Endothelial cell (in vitro differentiated cells): ENCODE measurements around the gene NAV3. TPM values are rescaled to one million over a fixed set of nuclear protein-coding genes. Genes with fewer than 3 reads are reported as not detected.

Experiments
- DNase-seq: peaks from one replicate; pipeline ENCODE4 v3.0.0; 2021; ENCODE audit warnings: low spot score
- H3K27ac Mint-ChIP-seq: one replicate; pipeline ENCODE4 v1.8.0; 2021; ENCODE audit warnings: mixed read lengths, inconsistent platforms; ENCODE audit not compliant: unreplicated experiment
- H3K27me3 Mint-ChIP-seq: one replicate; pipeline ENCODE4 v1.8.0; 2021; ENCODE audit warnings: mild to moderate bottlenecking, moderate library complexity, mixed read lengths, inconsistent platforms; ENCODE audit not compliant: unreplicated experiment
- H3K36me3 Mint-ChIP-seq: one replicate; pipeline ENCODE4 v1.8.0; 2021; ENCODE audit warnings: mild to moderate bottlenecking, low read depth, mixed read lengths, inconsistent platforms; ENCODE audit not compliant: unreplicated experiment
- H3K4me1 Mint-ChIP-seq: one replicate; pipeline ENCODE4 v1.8.0; 2021; ENCODE audit warnings: mild to moderate bottlenecking, mixed read lengths, inconsistent platforms; ENCODE audit not compliant: unreplicated experiment
- H3K4me3 Mint-ChIP-seq: one replicate; pipeline ENCODE4 v1.8.0; 2021; ENCODE audit warnings: mild to moderate bottlenecking, mixed read lengths, inconsistent platforms; ENCODE audit not compliant: unreplicated experiment
- H3K9me3 Mint-ChIP-seq: one replicate; pipeline ENCODE4 v1.8.0; 2021; ENCODE audit warnings: mixed read lengths, inconsistent platforms; ENCODE audit not compliant: unreplicated experiment
- CTCF ChIP-seq: fragments of 200-600 bp; sonication (generic); IDR thresholded peaks from one replicate; pipeline ENCODE4 v1.5.0; 2021; ENCODE audit warnings: antibody characterized with exemption; ENCODE audit not compliant: unreplicated experiment
- total RNA-seq: library from RNA; stranded (reverse); fragmentation: NEBNext Ultra II Directional; extraction: Animal tissue kit (Norgen Biotek cat#: 25700); gene quantifications from one replicate; pipeline ENCODE4 v1.2.1, GENCODE V29; 2021; ENCODE audit not compliant: unreplicated experiment

Gene NAV3
- total RNA-seq, 1 donor from 2014 or later: 20.3 TPM

- Mint-ChIP-seq H3K4me1 (no peaks in the 10 kb centered on the region), H3K9me3 (no peaks in the 10 kb centered on the region), H3K36me3 (no peaks in the 10 kb centered on the region), H3K4me3 (no peak overlapping the region), H3K27ac (no peak overlapping the region), H3K27me3 (no peaks in the 10 kb centered on the region)
- TF ChIP-seq CTCF: no peak
- DNase-seq: no peak
Observed at GRCh38 chr12:78121969-78122610, 291.4 kb downstream of the NAV3 start.

GRCh38 chr12:78128211-78128610 is 297.5 kb downstream of the NAV3 start:
- Mint-ChIP-seq H3K27ac (no peak overlapping the region), H3K4me3 (no peak overlapping the region), H3K9me3 (no peaks in the 10 kb centered on the region), H3K27me3 (no peaks in the 10 kb centered on the region), H3K4me1 (no peaks in the 10 kb centered on the region), H3K36me3 (no peaks in the 10 kb centered on the region)
- DNase-seq: no peak
- TF ChIP-seq CTCF: no peak

DNA sequence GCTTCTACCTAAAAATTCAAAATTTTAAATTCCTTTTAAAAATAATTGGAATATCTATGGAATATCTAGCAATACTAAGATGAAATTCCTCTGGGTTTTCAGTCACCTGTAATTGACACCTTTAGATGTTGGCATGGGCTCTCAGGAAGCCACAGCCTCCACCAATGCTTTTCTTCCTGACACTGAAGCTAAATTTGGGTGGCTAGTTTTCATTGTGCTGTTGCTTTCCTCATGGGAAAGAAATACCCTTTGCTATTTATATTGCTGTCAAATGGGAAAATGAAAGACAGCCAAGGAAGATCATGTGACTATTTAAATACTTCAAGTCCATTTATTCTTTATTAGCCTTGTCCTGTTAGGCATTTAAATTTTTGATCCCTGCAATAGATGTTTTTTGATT is 313.0 kb downstream of the NAV3 start:
- no peak for DNase-seq
- Mint-ChIP-seq H3K4me1 (no peaks in the 10 kb centered on the region), H3K27ac (no peak overlapping the region), H3K27me3 (no peaks in the 10 kb centered on the region), H3K36me3 (no peaks in the 10 kb centered on the region), H3K4me3 (no peak overlapping the region), H3K9me3 (no peaks in the 10 kb centered on the region)
- TF ChIP-seq CTCF: no peak

DNA sequence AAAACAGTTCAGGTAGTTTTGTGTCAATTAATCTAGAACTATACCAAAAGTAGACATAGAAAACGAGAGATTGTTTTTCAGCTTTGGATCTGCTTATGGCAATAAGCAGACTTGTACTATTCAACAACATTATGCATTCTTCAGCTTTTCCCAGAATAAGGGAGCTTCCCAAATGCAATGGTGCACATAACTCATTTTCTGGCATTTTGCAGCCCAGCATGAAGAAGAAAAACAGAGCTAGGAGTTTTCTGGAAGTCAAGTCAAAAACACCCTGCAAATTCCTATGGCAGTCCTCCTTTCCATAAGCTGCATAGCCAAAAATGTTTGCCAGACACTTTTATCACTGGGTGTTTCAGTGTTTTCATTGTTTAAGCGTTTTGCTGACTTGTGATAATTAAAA is 314.7 kb downstream of the NAV3 start:
- Mint-ChIP-seq H3K36me3 (no peaks in the 10 kb centered on the region), H3K4me3 (no peak overlapping the region), H3K4me1 (no peaks in the 10 kb centered on the region), H3K9me3 (no peaks in the 10 kb centered on the region), H3K27me3 (no peaks in the 10 kb centered on the region), H3K27ac (no peak overlapping the region)
- TF ChIP-seq CTCF: no peak
- DNase-seq: no peak

DNA sequence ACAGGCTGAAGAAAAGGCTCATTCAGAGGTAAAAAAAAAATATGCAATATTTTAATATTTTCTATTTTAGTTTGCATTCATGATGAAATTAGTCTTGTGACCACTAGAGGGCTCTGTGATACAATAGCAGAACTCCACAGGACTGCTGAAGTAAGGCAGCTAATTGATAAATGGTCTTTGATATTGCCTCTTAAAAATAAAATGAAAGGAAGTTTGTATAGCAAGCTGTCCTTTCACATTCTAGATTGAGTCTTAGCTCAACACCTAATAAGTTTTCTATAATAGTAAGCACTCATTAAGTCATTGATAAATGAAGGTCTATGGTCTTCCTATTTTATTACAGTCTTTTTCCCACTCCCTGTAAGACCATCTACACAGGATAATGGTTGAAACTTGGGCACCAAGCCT is 315.7 kb downstream of the NAV3 start:
- H3K27me3 Mint-ChIP-seq: no peaks in the 10 kb centered on the region
- no peak overlapping the region for H3K27ac Mint-ChIP-seq
- H3K4me1 Mint-ChIP-seq: no peaks in the 10 kb centered on the region
- no peak overlapping the region for H3K4me3 Mint-ChIP-seq
- H3K9me3 Mint-ChIP-seq: no peaks in the 10 kb centered on the region
- no peak for DNase-seq
- H3K36me3 Mint-ChIP-seq: no peaks in the 10 kb centered on the region
- TF ChIP-seq CTCF: peak; percentile 88
